H1 (cell line): Measurements from ENCODE around the gene C1QA. TPM values are rescaled to one million over a fixed set of nuclear protein-coding genes. Genes with fewer than 3 reads are reported as not detected.

Source experiments
- CTCF ChIA-PET: fragments of 300-600 bp; sonication (Branson Sonifier 250); formaldehyde crosslinking; loops from one replicate; lab custom pipeline; 2021; ENCODE audit not compliant: partially characterized antibody; lab: Charles Lee
- POLR2A ChIA-PET: fragments of 300-600 bp; sonication (Branson Sonifier 250); formaldehyde crosslinking; loops from one replicate; lab custom pipeline; 2021; ENCODE audit warnings: inconsistent platforms; ENCODE audit not compliant: partially characterized antibody; lab: Charles Lee
- DNase-seq, 2 experiments: peaks; one replicate each; pipeline versions ENCODE4 v3.0.0 to v3.0.0-alpha.2; 2010 to 2022; ENCODE audit warnings: low spot score in 2 of 2, low read depth in 1 of 2, mixed read lengths in 1 of 2
- FAIRE-seq: peaks from 2 replicates; lab custom pipeline; 2011; peaks lifted over from hg19 to GRCh38; lab: Jason Lieb, UNC
- H2AFZ ChIP-seq: 2 replicates; pipeline ENCODE4 v1.8.1; 2012; ENCODE audit warnings: low read length, inconsistent platforms
- H2AK5ac ChIP-seq: 2 replicates; pipeline ENCODE4 v1.6.1; 2013; ENCODE audit warnings: low read depth, low read length
- H2BK120ac ChIP-seq: replicated peaks from 2 replicates; pipeline ENCODE3; 2013; ENCODE audit warnings: low read depth, low read length, inconsistent platforms
- H2BK12ac ChIP-seq: 2 replicates; pipeline ENCODE4 v1.6.1; 2013; ENCODE audit warnings: low read depth, low read length
- H2BK15ac ChIP-seq: 2 replicates; pipeline ENCODE4 v1.6.1; 2013; ENCODE audit warnings: low read length
- H2BK20ac ChIP-seq: 2 replicates; pipeline ENCODE4 v1.6.1; 2013; ENCODE audit warnings: low read length
- H2BK5ac ChIP-seq: 2 replicates; pipeline ENCODE4 v1.6.1; 2013; ENCODE audit warnings: low read depth, low read length
- H3K14ac ChIP-seq: 2 replicates; pipeline ENCODE4 v1.6.1; 2013; ENCODE audit warnings: inconsistent platforms; ENCODE audit not compliant: insufficient read length
- H3K18ac ChIP-seq: 2 replicates; pipeline ENCODE4 v1.6.1; 2013; ENCODE audit warnings: low read length; ENCODE audit errors: extremely low read depth
- H3K23ac ChIP-seq: 2 replicates; pipeline ENCODE4 v1.6.1; 2013; ENCODE audit warnings: inconsistent platforms; ENCODE audit not compliant: insufficient read length
- H3K23me2 ChIP-seq: 2 replicates; pipeline ENCODE4 v1.6.1; 2013; ENCODE audit warnings: low read depth, low read length
- H3K27ac ChIP-seq: 2 replicates; pipeline ENCODE4 v1.6.1; 2011; ENCODE audit warnings: low read depth, low read length, inconsistent platforms
- H3K27me3 ChIP-seq, 4 experiments: replicated peaks in 1 of 4; 1 replicate in 1 of 4; 2 replicates in 3 of 4; pipeline versions ENCODE4 v1.6.1 to v1.8.1; 2011 to 2013; ENCODE audit warnings: low read length in 3 of 4, mild to moderate bottlenecking in 3 of 4, inconsistent platforms in 2 of 4, mixed read lengths in 2 of 4, moderate library complexity in 1 of 4; ENCODE audit not compliant: control insufficient read depth in 3 of 4, insufficient read depth in 3 of 4; ENCODE audit errors: extremely low read depth in 1 of 4
- H3K36me3 ChIP-seq, 4 experiments: 2 replicates each; pipeline versions ENCODE4 v1.6.1 to v1.8.1; 2011 to 2013; ENCODE audit warnings: mild to moderate bottlenecking in 4 of 4, low read length in 3 of 4, moderate library complexity in 2 of 4, control low read depth in 1 of 4, inconsistent platforms in 1 of 4; ENCODE audit not compliant: insufficient read depth in 4 of 4, control insufficient read depth in 2 of 4
- H3K4ac ChIP-seq: replicated peaks from 2 replicates; pipeline ENCODE3; 2013; ENCODE audit warnings: low read length, low read depth, mixed read lengths, inconsistent platforms; ENCODE audit not compliant: insufficient read length
- H3K4me1 ChIP-seq, 4 experiments: replicated peaks in 1 of 4; 1 replicate in 1 of 4; 2 replicates in 3 of 4; pipeline versions ENCODE4 v1.6.1 to v1.8.1; 2011 to 2013; ENCODE audit warnings: low read length in 3 of 4, inconsistent platforms in 2 of 4, mixed read lengths in 1 of 4; ENCODE audit not compliant: insufficient read depth in 4 of 4, control insufficient read depth in 3 of 4
- H3K4me2 ChIP-seq, 2 experiments: 2 replicates each; pipeline versions ENCODE4 v1.6.1 to v1.8.1; 2011 to 2013; ENCODE audit warnings: low read depth in 2 of 2, low read length in 2 of 2, control low read depth in 1 of 2, inconsistent platforms in 1 of 2, mild to moderate bottlenecking in 1 of 2; ENCODE audit not compliant: insufficient read depth in 1 of 2
- H3K4me3 ChIP-seq, 4 experiments: fragments of 200-600, 300-600 bp in 1 of 4; sonication (generic), shearing (Covaris generic), sonication (Bioruptor Twin) in 1 of 4; 2 replicates each; pipeline versions ENCODE4 v1.5.1 to v1.8.1; 2011 to 2016; ENCODE audit warnings: low read length in 4 of 4, low read depth in 3 of 4, control low read depth in 2 of 4, inconsistent platforms in 2 of 4, mild to moderate bottlenecking in 2 of 4, mixed read lengths in 1 of 4, moderate library complexity in 1 of 4; ENCODE audit not compliant: insufficient read depth in 2 of 4; ENCODE audit errors: extremely low read depth in 1 of 4
- H3K56ac ChIP-seq: replicated peaks from 2 replicates; pipeline ENCODE3; 2013; ENCODE audit warnings: low read depth, mild to moderate bottlenecking, mixed read lengths, low read length, inconsistent platforms; ENCODE audit not compliant: insufficient read length
- H3K79me1 ChIP-seq: 2 replicates; pipeline ENCODE4 v1.6.1; 2013; ENCODE audit warnings: low read depth, low read length, control low read depth
- H3K79me2 ChIP-seq, 2 experiments: 2 replicates each; pipeline versions ENCODE4 v1.6.1 to v1.8.1; 2012 to 2013; ENCODE audit warnings: low read length in 2 of 2, mild to moderate bottlenecking in 2 of 2, inconsistent platforms in 1 of 2; ENCODE audit not compliant: insufficient read depth in 2 of 2, control insufficient read depth in 1 of 2
- H3K9ac ChIP-seq, 4 experiments: replicated peaks in 1 of 4; 1 replicate in 1 of 4; 2 replicates in 3 of 4; pipeline versions ENCODE4 v1.6.1 to v1.8.1; 2011 to 2013; ENCODE audit warnings: low read depth in 3 of 4, low read length in 3 of 4, control low read depth in 2 of 4, mild to moderate bottlenecking in 2 of 4, moderate library complexity in 2 of 4, inconsistent platforms in 1 of 4; ENCODE audit errors: extremely low read depth in 1 of 4
- H3K9me3 ChIP-seq, 2 experiments: 2 replicates each; pipeline versions ENCODE4 v1.6.1 to v1.8.1; 2012 to 2013; ENCODE audit warnings: mild to moderate bottlenecking in 2 of 2, moderate library complexity in 2 of 2, control low read depth in 1 of 2, inconsistent platforms in 1 of 2, low read depth in 1 of 2, low read length in 1 of 2, mixed read lengths in 1 of 2; ENCODE audit not compliant: insufficient read depth in 2 of 2
- H4K20me1 ChIP-seq, 2 experiments: replicated peaks in 1 of 2; 2 replicates each; pipeline versions ENCODE3 to v1.8.1; 2011 to 2013; ENCODE audit warnings: inconsistent platforms in 2 of 2, low read length in 2 of 2, mild to moderate bottlenecking in 1 of 2; ENCODE audit not compliant: insufficient read depth in 2 of 2, control insufficient read depth in 1 of 2
- H4K5ac ChIP-seq: 2 replicates; pipeline ENCODE4 v1.6.1; 2013; ENCODE audit warnings: low read length, low read depth, mixed read lengths, inconsistent platforms; ENCODE audit not compliant: insufficient read length
- H4K8ac ChIP-seq: 2 replicates; pipeline ENCODE4 v1.8.0; 2013; ENCODE audit warnings: mild to moderate bottlenecking, moderate library complexity, low read length, inconsistent platforms; ENCODE audit not compliant: insufficient read depth; ENCODE audit errors: extremely low read depth
- H4K91ac ChIP-seq: replicated peaks from 2 replicates; pipeline ENCODE3; 2013; ENCODE audit warnings: low read length, mixed read lengths, inconsistent platforms; ENCODE audit not compliant: insufficient read length
- ATF2 ChIP-seq: IDR thresholded peaks from 2 replicates; pipeline ENCODE4 v1.6.1; 2012; ENCODE audit warnings: low read length, inconsistent platforms
- EZH2 ChIP-seq: fragments of 200-600 bp; sonication (generic); IDR thresholded peaks from 2 replicates; pipeline ENCODE4 v1.7.1; 2012; ENCODE audit warnings: low read depth, mild to moderate bottlenecking, moderate library complexity, low read length, inconsistent platforms; ENCODE audit not compliant: severe bottlenecking
- RBBP5 ChIP-seq: IDR thresholded peaks from 2 replicates; pipeline ENCODE4 v1.7.1; 2012; ENCODE audit warnings: low read depth, mild to moderate bottlenecking, inconsistent platforms, low read length, moderate library complexity, borderline replicate concordance
- WGBS, 2 experiments: shearing (Covaris generic) in 1 of 2; methylation state at CpG; one replicate each; pipeline versions ENCODE4 v1.1.6 to v1.1.7; 2013 to 2015; ENCODE audit warnings: low lambda C conversion rate in 2 of 2, mixed read lengths in 2 of 2, inconsistent platforms in 1 of 2, low coverage in 1 of 2, missing lambda C conversion rate in 1 of 2; ENCODE audit not compliant: insufficient replicate concordance in 2 of 2, insufficient coverage in 1 of 2, insufficient read length in 1 of 2; ENCODE audit errors: extremely low coverage in 1 of 2, missing lambda C conversion rate in 1 of 2; 5-methylcytosine and 5-hydroxymethylcytosine counted together
- polyA plus RNA-seq, 7 experiments: library from polyadenylated mRNA; depleted of rRNA in 3 of 7; stranded (reverse) in 5 of 7; unstranded in 2 of 7; fragments of >200 nt in 5 of 7; fragments of 200-250 nt in 2 of 7; gene quantifications; 1 replicate in 5 of 7; 2 replicates in 1 of 7; 4 replicates in 1 of 7; pipeline versions ENCODE4 v1.2.1 to v1.2.3, GENCODE V29; 2011 to 2013; ENCODE audit warnings: missing spikeins in 2 of 7, mixed read lengths in 2 of 7
- total RNA-seq: library from RNA; stranded (reverse); fragmentation: NEBNext Ultra II Directional; extraction: Animal tissue kit (Norgen Biotek cat#: 25700); gene quantifications from 2 replicates; pipeline ENCODE4 v1.2.1, GENCODE V29; 2021

The C1QA gene
- total and polyA plus RNA-seq, 2 of the 8 experiments (the other 6 are each of a cell fraction or from before 2014, with no cell fraction given): not detected

DNA sequence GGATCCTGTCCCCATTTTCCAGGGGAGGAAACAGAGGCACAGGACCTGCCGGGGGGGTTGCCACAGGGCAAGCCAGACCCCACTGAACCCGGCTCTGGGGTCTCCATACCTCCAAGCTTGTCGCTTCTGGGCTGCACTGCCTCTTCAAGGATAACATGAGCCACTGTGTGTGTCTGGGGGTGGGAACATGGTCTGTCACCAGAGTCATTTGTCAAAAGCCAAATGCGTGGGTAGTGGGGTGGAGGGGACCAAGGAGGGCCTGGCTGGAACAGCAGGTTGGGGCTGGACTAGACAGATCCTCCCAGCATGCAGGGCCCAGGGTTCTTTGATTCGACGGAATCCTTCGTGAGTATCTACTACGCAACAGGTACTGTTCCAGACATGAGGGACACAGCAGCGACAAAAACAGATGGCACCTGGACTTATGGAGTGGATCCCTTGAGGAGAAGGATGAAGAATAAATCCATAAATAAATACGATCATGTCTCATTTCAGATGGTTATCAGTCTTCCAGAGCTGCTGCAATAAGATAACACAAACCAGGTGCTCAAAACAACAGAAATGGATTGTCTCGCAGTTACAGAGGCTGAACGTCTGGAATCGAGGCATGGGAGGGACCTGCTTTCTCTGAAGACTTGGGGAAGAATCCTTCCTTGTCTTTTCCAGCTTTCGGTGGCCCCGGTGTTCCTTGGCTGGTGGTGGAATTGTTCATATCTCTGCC is 45.3 kb downstream of the C1QA start:
- CTCF ChIA-PET: interaction anchor here (1.0 to 1.2 kb wide), 4 partner anchors 21 to 181 kb away, joined by 3 to 5 read pairs (median 4); no protein-coding TSS in a partner anchor
- Histone ChIP-seq H3K56ac (no peak overlapping the region), H3K9ac (no peak overlapping the region), H3K4ac (no peak overlapping the region), H3K4me2 (no peak overlapping the region), H2BK12ac (no peak overlapping the region), H2BK5ac (no peak overlapping the region), H4K91ac (no peak overlapping the region), H4K20me1 (peaks cover 0 to 11% of the 10 kb centered on the region in 2 experiments), H2AFZ (no peak overlapping the region), H3K4me3 (no peak overlapping the region), H3K23me2 (peaks cover 12% of the 10 kb centered on the region; the same call in 1 of the 2 replicates), H3K79me1 (no peaks in the 10 kb centered on the region), H3K36me3 (no peaks in the 10 kb centered on the region), H3K27me3 (no peaks in the 10 kb centered on the region), H2AK5ac (no peak overlapping the region), H3K18ac (no peak overlapping the region), H3K23ac (no peak overlapping the region), H3K9me3 (no peaks in the 10 kb centered on the region), H2BK120ac (no peak overlapping the region), H3K79me2 (no peaks in the 10 kb centered on the region; a peak in 1 of 4 replicates), H2BK15ac (no peak overlapping the region), H4K8ac (no peak overlapping the region), H3K14ac (no peak overlapping the region), H4K5ac (no peak overlapping the region), H3K27ac (no peak overlapping the region), H2BK20ac (no peak overlapping the region), H3K4me1 (peaks cover 0 to 10% (median 4%) of the 10 kb centered on the region in 4 experiments; a peak in 2 of 7 replicates)
- FAIRE-seq: no peak
- 93% methylated on average over 15 of the region's 15 CpGs; no CpG with 5 or more reads in 1 of the 2 experiments for WGBS, 2 experiments
- no peak for TF ChIP-seq EZH2
- TF ChIP-seq RBBP5: no peak
- no peak for TF ChIP-seq ATF2
- no peak for DNase-seq
- POLR2A ChIA-PET: no interaction called here
